ENCODE measurements around the gene UBE2D3.
A peak's percentile ranks its signal among the peaks of the same experiment; 100 is the strongest.
"Not testable (repeated sequence)": the region's sequence is repeated elsewhere in the genome, so short reads cannot be mapped to it uniquely, and the experiment has no call there.

UBE2D3 gene

GRCh38 chr4:102826890-102827673, at the start of gene UBE2D3:
UBE2D3 (minus strand) TSS chr4:102827551; CDS start chr4:102826508, 1,043 bp downstream.
- peak; percentile 97 for DNase-seq

- no peak for DNase-seq
These were observed 44.4 kb upstream of the UBE2D3 start for GRCh38 chr4:102871772-102872171.

DNA sequence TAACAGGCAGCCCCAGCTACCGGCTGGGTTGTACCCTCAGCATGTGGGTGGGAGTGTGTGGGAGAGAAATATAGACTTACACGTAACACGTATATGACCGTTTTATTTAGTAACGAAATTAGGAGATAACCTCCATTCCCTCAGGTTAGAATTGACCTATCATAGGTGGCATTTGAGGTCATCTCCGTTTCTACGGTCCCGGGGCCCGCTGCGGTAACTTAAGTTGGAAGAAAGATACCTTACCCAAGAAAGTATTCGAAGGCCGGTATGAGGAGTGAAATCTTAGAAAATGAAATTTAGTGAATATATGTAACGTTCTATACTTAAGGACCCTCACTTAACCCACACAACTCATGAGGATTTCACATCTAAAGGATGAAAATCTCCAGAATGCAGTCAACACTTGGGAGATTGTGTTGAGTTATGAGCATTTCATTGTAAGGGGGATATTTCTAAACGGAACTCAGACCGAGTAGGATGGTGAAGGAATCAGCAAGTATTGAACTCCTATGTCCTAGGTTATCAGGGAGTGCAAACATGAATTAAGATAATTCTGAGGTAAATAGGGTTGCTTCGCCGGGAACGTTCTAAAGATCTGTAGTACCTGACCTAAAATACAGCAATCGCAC, 42.3 kb upstream of the UBE2D3 start:
- no peak for DNase-seq

DNA sequence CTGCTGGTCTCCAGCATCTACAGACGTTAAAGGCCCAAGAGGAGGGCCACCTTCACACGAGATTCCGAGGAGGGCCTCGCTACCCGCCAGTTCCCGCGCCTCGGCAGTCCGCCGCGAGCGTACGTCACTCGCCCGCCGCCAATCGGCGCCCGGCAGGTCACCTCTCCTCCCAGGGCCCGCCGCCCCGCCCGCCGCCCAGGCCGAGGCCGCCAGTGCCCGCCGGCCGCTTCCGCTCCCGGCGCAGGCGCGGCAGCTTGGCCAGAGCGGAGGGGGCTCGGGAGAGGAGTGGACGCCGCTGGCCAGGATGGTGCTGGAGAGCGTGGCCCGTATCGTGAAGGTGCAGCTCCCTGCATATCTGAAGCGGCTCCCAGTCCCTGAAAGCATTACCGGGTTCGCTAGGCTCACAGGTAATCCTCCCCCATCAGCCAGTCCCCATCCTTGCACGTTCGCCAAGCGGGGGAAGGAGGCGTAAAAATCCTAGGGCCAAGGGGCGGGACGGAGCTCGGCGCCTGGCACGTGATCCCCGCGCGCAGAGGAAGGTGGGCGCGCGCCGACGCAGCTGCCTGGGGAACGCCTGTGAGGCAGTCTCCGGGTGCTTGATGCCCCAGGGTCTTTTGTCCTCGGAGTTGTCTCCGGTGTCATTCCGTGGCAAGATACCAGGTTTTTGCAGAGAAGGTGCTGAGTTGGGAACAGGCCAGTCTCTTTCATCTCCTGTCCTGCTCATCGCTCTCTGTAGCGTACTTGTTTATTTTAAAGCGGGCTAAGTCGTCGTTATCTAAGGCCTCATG, 41.6 kb upstream of the UBE2D3 start, which contains the start of gene CISD2:
CISD2 (plus strand) TSS at position 212 of the 788 bp plus-strand sequence; CDS start at position 305, 93 bp downstream.
- DNase-seq, result peak; percentile 93

- DNase-seq, result peak; percentile 18
These were observed 40.9 kb upstream of the UBE2D3 start for GRCh38 chr4:102868153-102868780.

GRCh38 chr4:102867278-102868152, 40.2 kb upstream of the UBE2D3 start:
- no peak for DNase-seq

GRCh38 chr4:102865327-102865726, 38.0 kb upstream of the UBE2D3 start:
- DNase-seq, result not testable (repeated sequence)

GRCh38 chr4:102862747-102863146, 35.4 kb upstream of the UBE2D3 start:
- no peak for DNase-seq

- DNase-seq, result no peak
These were observed 34.7 kb upstream of the UBE2D3 start for GRCh38 chr4:102862016-102862415.

DNA sequence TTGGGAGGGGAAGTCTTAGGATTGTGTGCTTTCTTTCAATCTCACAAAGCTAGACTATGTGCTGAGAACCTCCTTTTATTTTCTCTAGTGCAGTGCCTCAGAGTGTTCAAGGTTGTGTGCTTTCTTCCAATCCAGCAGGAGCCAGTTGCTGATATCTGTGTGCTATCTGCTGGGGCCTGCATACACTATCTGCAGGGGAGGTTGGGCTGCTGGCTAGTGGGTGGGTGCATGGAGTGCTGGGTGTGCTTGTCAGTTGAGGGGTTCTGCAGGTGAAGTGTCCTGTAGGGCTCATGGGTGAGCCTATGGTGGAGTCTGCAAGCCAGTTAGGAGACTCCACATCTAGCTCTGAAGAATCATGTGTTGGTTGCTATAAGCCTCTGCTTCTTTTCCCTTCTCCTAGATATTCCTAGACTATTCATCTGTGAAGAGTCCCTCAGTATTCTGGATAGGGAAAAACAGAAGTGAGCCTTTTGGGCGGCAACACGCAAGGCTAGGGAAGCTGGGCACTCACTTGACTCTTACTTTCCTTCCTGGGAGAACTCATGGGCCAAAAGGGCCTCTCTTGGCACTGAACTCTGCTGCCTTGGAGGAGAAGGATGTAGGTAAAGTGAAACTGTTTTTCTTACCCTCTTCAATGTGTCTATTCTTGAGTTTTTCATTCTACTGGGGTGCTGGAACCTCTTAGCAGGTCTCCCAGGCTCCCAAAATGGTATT, 33.4 kb upstream of the UBE2D3 start:
- DNase-seq, result no peak

GRCh38 chr4:102858828-102859464, 31.6 kb upstream of the UBE2D3 start:
- no peak for DNase-seq

DNA sequence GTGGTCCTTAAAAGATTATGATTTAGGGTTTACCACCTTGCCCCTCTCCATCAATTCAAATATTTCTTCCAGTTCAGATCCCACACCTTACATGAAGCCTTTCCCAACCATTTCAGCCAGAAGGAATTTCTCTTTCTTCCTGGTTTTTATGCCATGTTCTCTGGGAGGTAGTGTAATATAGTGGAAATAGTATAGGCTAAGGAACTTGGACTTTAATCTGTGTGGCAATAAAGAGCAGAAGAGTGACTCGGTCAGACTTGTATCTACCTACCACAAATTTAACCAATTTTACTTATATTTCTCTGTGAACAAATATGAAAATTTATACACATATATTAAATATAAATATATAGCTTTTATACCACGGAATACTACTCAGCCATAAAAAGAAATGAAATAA, 23.0 kb upstream of the UBE2D3 start:
- DNase-seq, result no peak

- no peak for DNase-seq
These were observed 22.3 kb upstream of the UBE2D3 start for GRCh38 chr4:102849579-102850104.

GRCh38 chr4:102847687-102848086, 20.3 kb upstream of the UBE2D3 start:
- DNase-seq, result no peak

DNA sequence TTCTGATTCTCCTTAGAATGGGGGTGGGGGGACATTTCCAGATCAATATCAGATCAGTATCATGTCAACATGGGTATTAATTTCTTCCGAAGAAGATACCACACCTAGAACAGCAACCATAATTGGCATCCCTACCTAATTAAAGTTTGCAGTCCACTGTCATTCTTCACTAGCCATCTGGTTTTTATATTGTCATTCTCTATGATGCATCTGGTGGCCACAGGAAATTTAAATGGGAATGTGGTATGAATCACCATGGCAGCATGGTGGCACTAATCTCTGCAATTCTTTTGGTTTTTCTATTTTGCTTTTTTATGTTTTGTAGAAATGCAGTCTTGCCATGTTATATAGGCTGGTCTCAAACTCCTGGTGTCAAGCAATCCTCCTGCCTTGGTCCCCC, 16.6 kb upstream of the UBE2D3 start:
- no peak for DNase-seq

- DNase-seq, result no peak
These were observed 15.9 kb upstream of the UBE2D3 start for GRCh38 chr4:102843273-102843672.

DNA sequence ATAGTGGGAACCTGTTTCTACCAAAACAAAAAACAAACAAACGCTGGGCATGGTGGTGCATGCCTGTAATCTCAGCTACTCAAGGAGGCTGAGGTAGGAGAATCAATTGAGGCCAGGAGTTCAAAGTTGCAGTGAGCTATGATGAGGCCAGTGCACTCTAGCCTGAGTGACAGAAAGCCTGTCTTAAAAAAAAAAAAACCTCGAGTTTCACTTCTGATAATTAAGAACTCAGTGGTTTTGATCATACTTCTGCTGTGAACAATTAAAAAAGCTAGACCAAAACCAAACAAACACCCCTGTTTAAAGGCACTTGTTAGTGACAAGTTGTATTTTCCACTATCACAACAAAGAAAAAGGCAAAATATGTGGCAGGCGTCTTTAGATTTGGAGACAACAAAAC, 15.0 kb upstream of the UBE2D3 start:
- no peak for DNase-seq

DNA sequence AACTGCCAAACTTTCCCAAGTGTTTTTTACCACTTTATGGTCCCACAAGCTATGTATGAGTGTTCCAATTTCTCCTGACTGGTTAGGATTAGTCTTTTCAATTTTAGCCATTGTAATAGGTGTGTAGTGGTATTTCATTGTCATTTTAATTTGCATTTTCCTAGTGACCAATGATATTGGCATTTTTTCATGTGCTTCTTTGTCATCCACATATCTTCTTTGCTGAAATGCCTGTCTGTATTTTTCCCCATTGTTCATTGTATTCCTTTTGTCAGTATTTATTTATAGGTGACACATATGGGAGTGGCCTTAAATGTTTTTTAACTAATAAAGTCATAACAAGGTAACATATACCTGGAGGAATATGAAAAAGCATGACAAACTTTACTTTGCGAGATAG, 9.2 kb upstream of the UBE2D3 start:
- no peak for DNase-seq

DNA sequence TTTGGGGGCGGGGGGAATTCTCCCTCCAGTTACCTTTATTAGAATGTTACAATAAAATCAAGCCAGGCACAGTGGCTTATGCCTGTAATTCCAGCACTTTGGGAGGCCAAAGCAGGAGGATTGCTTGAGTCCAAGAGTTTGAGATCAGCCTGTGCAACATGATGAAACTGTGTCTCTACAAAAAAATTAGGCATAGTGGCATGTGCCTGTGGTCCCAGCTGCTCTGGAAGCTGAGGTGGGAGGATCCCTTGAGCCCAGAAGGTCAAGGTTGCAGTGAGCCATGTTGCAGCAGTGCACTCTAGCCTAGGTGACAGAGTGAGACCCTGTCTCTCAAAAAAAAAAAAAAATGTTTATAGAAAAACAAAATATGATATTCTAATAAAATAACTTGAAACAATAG, 5.3 kb upstream of the UBE2D3 start:
- no peak for DNase-seq

- DNase-seq, result no peak
These were observed 4.8 kb upstream of the UBE2D3 start for GRCh38 chr4:102832105-102832504.

DNA sequence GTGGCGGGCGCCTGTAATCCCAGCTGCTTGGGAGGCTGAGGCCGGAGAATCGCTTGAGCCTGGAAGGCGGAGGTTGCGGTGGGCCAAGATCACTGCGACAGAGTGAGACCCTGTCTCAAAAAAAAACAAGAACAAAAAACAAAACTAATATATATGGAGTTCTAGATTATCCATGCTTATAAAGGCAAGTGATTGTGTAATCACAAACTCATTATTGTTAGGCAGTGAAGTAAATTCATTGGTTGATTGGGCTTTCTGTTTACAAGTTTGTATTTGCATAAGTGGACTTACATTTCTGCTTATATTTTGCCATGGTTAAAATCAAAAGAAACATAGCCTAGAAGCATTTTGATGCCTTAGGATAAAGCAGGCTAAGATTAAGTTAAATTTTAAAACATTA, 2.5 kb upstream of the UBE2D3 start:
- no peak for DNase-seq

Measured in stimulated activated CD4-positive, alpha-beta T cell treated with anti-CD3 and anti-CD28 coated beads, Interleukin-1b, Interleukin-23, amount 100 ng/mL, for 48 hours (primary cell).